Stimulated activated CD8-positive, alpha-beta memory T cell treated with anti-CD3 and anti-CD28 coated beads, Interleukin-7, amount 100 ng/mL, for 1 hour (primary cell): Measurements from ENCODE around the gene ROCK2.
"Not testable (repeated sequence)": the region's sequence is repeated elsewhere in the genome, so short reads cannot be mapped to it uniquely, and the experiment has no call there.

Experiments
- DNase-seq, 2 donors: peaks; one replicate each; pipeline ENCODE4 v3.0.0-alpha.2; 2020; ENCODE audit warnings: low read depth in 2 of 2

Gene ROCK2

GRCh38 chr2:11267931-11268330 lies 76.5 kb downstream of the ROCK2 start:
- no peak for DNase-seq

GRCh38 chr2:11264818-11265217 lies 79.6 kb downstream of the ROCK2 start:
- no peak for DNase-seq

- DNase-seq, result no peak
These were observed 80.4 kb downstream of the ROCK2 start for GRCh38 chr2:11264007-11264406.

GRCh38 chr2:11263177-11263576 lies 81.3 kb downstream of the ROCK2 start:
- no peak for DNase-seq

GRCh38 chr2:11262438-11262837 lies 82.0 kb downstream of the ROCK2 start:
- not testable (repeated sequence) for DNase-seq

- not testable (repeated sequence) for DNase-seq
These were observed 82.9 kb downstream of the ROCK2 start for GRCh38 chr2:11261564-11261963.

GRCh38 chr2:11260979-11261378 lies 83.5 kb downstream of the ROCK2 start:
- DNase-seq, result no peak

GRCh38 chr2:11257964-11258363 lies 86.5 kb downstream of the ROCK2 start:
- DNase-seq, result no peak

GRCh38 chr2:11257078-11257477 lies 87.4 kb downstream of the ROCK2 start:
- DNase-seq, result no peak

GRCh38 chr2:11256166-11256565 lies 88.3 kb downstream of the ROCK2 start:
- no peak for DNase-seq

- DNase-seq, result no peak
These were observed 90.3 kb downstream of the ROCK2 start for GRCh38 chr2:11254100-11254536.

GRCh38 chr2:11252458-11252857 lies 92.0 kb downstream of the ROCK2 start:
- DNase-seq, result not testable (repeated sequence)

GRCh38 chr2:11250400-11251196 lies 93.8 kb downstream of the ROCK2 start:
- no peak for DNase-seq

GRCh38 chr2:11245322-11245721 lies 99.1 kb downstream of the ROCK2 start:
- no peak for DNase-seq

GRCh38 chr2:11244091-11244826 lies 100.2 kb downstream of the ROCK2 start:
- no peak for DNase-seq

GRCh38 chr2:11243512-11243911 lies 100.9 kb downstream of the ROCK2 start:
- DNase-seq, result no peak

GRCh38 chr2:11242542-11243174 lies 101.8 kb downstream of the ROCK2 start:
- DNase-seq, result no peak

GRCh38 chr2:11241412-11242203 lies 102.8 kb downstream of the ROCK2 start:
- DNase-seq, result no peak

GRCh38 chr2:11239666-11240462 lies 104.6 kb downstream of the ROCK2 start:
- no peak for DNase-seq

- DNase-seq, result no peak
These were observed 105.3 kb downstream of the ROCK2 start for GRCh38 chr2:11239147-11239546.

GRCh38 chr2:11237122-11237521 lies 107.3 kb downstream of the ROCK2 start:
- DNase-seq, result no peak
